BE2C (cell line): ENCODE measurements around the gene CIDEB.

Experiments
- DNase-seq: peaks from one replicate; pipeline ENCODE4 v3.0.0-alpha.2; 2020
- H3K27me3 ChIP-seq: fragments of 250-450 bp; sonication (Bioruptor Pico); 2 replicates; pipeline ENCODE4 v1.5.1; 2020; ENCODE audit warnings: mild to moderate bottlenecking
- H3K36me3 ChIP-seq: fragments of 250-450 bp; sonication (Bioruptor Pico); 2 replicates; pipeline ENCODE4 v1.5.1; 2020; ENCODE audit warnings: mild to moderate bottlenecking
- H3K4me1 ChIP-seq: fragments of 250-450 bp; sonication (Bioruptor Pico); 2 replicates; pipeline ENCODE4 v1.5.1; 2020
- H3K4me3 ChIP-seq: 2 replicates; pipeline ENCODE4 v1.5.1; 2011; ENCODE audit warnings: low read depth, low read length
- H3K9me3 ChIP-seq: fragments of 250-450 bp; sonication (Bioruptor Pico); 2 replicates; pipeline ENCODE4 v1.5.1; 2020
- TF ChIP-seq, protein P1 (sequence below): IDR thresholded peaks from 2 replicates; pipeline ENCODE4 v1.5.1; 2012; ENCODE audit warnings: mild to moderate bottlenecking, low read depth, low read length

The CIDEB gene

DNA sequence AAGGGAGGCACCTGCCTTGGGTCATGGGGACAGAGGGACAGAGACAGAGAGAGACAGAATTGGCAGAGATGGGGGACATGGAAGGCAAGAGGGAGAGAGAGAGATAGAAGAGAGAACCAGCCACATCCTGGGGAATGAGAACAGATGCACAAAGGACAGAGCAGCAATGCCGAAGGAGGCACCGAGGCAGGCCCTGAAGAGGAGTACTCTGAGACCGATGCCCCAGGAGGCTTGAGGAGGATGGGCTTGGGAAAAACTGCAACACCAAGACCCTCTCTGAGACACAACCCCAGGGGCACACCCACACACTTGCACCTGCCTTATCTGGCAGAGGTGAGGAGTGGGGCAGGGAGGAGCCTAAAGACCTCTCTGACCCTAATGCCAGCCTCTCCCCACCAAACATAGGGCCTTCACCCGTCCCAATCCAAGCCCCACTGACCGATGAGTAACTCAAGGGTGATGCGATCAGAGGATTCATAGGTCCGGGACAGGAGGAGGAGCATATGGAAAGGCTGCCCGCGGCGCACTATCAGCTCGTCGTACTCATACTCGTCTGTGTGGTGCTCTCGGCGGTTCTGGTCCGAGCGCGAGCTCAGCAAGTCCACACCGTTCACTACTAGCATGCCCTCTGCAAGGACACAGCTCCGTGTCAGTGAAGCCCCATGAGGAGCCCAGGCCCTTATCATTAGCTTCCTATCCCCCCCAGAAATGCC is 46.4 kb downstream of the CIDEB start:
- no peaks in the 10 kb centered on the region for H3K4me1 ChIP-seq

DNA sequence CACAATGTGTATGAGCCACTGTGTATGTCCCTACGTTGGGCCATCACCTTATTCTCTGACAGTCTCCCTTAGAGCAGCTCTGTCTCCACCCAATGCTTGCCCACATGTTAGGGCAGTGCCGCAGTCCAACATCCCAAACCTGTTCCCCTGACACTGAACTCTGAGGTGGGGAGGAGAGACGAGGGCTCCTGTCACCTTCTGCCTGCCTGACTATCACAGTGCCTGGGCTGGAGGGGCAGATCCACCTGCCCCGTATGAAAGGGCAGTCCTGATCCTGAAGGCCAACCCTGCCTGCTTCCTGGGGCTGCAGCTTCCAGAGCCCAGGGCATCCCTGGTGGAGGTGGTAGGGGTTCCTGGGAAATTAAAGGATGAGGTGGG is 47.0 kb downstream of the CIDEB start:
- no peak for DNase-seq
- no peaks in the 10 kb centered on the region for H3K9me3 ChIP-seq
- TF ChIP-seq, protein P1, sequence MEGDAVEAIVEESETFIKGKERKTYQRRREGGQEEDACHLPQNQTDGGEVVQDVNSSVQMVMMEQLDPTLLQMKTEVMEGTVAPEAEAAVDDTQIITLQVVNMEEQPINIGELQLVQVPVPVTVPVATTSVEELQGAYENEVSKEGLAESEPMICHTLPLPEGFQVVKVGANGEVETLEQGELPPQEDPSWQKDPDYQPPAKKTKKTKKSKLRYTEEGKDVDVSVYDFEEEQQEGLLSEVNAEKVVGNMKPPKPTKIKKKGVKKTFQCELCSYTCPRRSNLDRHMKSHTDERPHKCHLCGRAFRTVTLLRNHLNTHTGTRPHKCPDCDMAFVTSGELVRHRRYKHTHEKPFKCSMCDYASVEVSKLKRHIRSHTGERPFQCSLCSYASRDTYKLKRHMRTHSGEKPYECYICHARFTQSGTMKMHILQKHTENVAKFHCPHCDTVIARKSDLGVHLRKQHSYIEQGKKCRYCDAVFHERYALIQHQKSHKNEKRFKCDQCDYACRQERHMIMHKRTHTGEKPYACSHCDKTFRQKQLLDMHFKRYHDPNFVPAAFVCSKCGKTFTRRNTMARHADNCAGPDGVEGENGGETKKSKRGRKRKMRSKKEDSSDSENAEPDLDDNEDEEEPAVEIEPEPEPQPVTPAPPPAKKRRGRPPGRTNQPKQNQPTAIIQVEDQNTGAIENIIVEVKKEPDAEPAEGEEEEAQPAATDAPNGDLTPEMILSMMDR: no peak
- H3K4me1 ChIP-seq: no peaks in the 10 kb centered on the region
- H3K27me3 ChIP-seq: no peaks in the 10 kb centered on the region
- H3K4me3 ChIP-seq: no peak overlapping the region
- H3K36me3 ChIP-seq: no peaks in the 10 kb centered on the region

More for the DNA sequence above, 46.4 kb downstream of the CIDEB start:
- H3K27me3 ChIP-seq: no peaks in the 10 kb centered on the region
- H3K36me3 ChIP-seq: no peaks in the 10 kb centered on the region
- TF ChIP-seq, protein P1: no peak
- no peaks in the 10 kb centered on the region for H3K9me3 ChIP-seq
- no peak for DNase-seq
- no peak overlapping the region for H3K4me3 ChIP-seq

DNA sequence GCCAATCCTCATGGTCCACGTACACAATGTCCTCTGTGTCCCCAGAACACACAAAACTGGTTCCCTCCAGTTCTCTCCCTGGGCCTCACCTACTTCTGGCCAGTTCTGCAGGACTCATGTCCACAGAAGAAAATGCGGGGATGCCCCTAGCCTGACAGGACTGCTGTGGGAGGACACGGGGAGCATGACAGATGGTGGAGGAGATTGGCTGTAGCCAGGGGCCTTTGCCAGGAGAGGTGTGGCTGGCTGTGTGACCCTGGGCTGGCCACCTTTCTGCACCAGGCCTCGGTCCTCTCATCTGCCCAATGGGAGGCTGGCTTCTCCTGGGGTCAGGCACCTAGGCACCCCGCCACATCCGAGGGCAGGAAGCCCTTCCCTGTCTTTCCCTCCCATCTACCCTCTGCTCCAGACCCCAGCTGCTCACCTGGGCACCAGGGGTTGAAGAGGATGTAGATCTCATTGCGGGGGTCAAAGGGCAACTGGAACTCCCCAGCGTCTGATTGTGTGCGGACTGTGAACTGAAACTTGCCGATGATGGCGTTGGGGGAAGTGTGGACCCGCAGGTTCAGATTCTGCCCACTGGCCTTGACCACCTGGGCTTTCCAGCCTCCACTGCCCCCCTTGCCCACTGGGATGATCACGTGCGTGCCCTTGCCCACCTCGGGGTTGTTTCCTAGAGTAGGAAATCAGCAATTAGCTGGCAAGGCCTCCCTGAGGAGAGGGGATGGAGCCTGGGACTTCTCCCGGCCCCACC is 47.6 kb downstream of the CIDEB start:
- H3K4me3 ChIP-seq: no peak overlapping the region
- TF ChIP-seq, protein P1: no peak
- H3K9me3 ChIP-seq: no peaks in the 10 kb centered on the region
- H3K4me1 ChIP-seq: no peaks in the 10 kb centered on the region
- no peaks in the 10 kb centered on the region for H3K36me3 ChIP-seq
- no peak for DNase-seq
- H3K27me3 ChIP-seq: no peaks in the 10 kb centered on the region

DNA sequence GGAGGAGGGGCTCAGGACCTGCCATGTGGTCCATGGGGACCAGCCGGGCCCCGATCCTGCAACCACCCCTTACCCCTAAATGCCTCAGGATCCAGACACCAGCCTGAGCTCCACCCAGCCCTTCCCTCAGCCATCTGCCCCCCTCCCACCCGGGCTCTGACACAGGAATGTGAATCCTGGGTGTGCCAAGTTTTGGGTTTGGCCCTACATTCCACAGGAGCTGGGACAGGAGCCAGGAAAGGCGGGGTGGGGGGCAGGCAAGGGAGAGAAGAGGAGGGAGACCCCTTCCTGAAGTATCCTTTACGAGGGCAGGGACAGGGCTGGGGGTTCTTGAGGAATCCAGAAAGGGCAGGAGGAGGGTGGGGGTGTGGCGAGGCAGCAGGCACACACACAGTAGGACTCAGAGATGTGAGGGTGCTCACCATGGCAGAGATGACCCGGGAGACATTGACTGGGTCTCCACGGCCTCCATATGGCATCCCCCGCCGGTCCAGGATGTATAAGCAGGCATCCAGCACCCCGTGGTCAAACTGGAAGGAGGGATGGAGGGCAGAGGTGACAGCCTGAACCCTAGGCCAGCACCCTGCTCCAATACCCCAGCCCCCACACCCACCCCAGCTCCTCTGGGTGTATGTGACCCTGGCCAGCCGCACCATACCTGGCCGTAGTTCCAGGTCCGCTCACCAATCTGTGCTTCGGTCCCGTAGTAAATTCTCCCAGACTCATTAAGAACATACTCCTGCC is 48.3 kb downstream of the CIDEB start:
- Histone ChIP-seq H3K27me3 (no peaks in the 10 kb centered on the region), H3K9me3 (no peaks in the 10 kb centered on the region), H3K4me1 (no peaks in the 10 kb centered on the region), H3K36me3 (no peaks in the 10 kb centered on the region), H3K4me3 (no peak overlapping the region)
- TF ChIP-seq, protein P1: no peak
- no peak for DNase-seq

DNA sequence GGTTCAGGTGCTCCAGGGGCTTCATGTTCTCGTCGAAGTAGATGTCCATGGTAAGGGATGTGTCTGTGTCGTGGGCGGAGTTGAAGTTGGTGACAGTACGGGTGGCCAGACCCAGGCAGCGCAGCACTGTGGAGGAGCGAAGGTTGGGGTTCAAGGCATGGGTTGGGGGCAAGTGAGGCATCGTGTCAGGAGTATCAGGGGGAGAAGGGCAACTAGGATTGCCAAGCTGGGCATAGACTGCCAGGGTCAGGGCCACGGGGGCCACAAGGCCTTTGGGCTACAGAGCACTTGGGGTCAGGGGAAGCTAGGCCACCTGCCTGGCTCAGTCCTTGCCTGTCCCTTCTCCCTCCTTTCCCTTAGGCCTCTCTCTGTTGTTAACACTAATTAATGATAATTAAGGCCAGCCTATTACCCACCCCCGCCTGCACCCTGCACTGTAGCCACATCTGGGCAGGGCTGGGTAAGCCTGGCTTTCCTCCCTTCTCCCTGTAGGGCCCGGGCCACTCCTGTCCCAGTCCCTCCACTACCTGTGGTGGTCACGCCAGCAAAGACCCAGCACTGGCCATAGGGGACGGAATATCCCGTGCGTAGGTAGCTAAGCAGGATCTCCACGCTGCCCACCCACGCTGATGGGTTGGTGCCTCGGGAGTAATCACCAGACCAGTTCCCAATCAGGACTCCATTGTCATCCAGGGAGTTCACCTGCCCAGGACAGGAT is 49.1 kb downstream of the CIDEB start:
- Histone ChIP-seq H3K36me3 (no peaks in the 10 kb centered on the region), H3K4me3 (no peak overlapping the region), H3K9me3 (no peaks in the 10 kb centered on the region), H3K27me3 (no peaks in the 10 kb centered on the region), H3K4me1 (no peaks in the 10 kb centered on the region)
- no peak for DNase-seq
- TF ChIP-seq, protein P1: no peak
